SK-N-SH (cell line): Measurements from ENCODE around the gene LCN10. TPM values are rescaled to one million over a fixed set of nuclear protein-coding genes. Genes with fewer than 3 reads are reported as not detected.
"Not testable (repeated sequence)": the region's sequence is repeated elsewhere in the genome, so short reads cannot be mapped to it uniquely, and the experiment has no call there.

Experiments used
- CTCF ChIA-PET: fragments of 300-600, 350-600 bp; formaldehyde crosslinking; extraction: SDS; loops from one replicate; lab custom pipeline; 2021; lab: Yijun Ruan, JAX
- POLR2A ChIA-PET: fragments of 350-600 bp; sonication (Branson Sonifier 250); formaldehyde crosslinking; extraction: SDS; loops from one replicate; lab custom pipeline; 2020; ENCODE audit warnings: antibody characterized with exemption, inconsistent platforms; lab: Yijun Ruan, JAX
- DNase-seq: peaks from one replicate; pipeline ENCODE4 v3.0.0; 2012
- H2AFZ ChIP-seq: fragments of 200-600 bp; sonication (generic); 2 replicates; pipeline ENCODE4 v1.8.1; 2016; ENCODE audit warnings: antibody characterized with exemption, mild to moderate bottlenecking, low read depth
- H3F3A ChIP-seq: fragments of 200-600 bp; sonication (generic); replicated peaks from 2 replicates; pipeline ENCODE3; 2016; ENCODE audit warnings: antibody characterized with exemption, mild to moderate bottlenecking; ENCODE audit not compliant: insufficient read depth
- H3K27ac ChIP-seq, 2 experiments: fragments of 200-500 bp in 1 of 2; fragments of 200-600 bp in 1 of 2; sonication (Bioruptor generic) in 1 of 2; sonication (generic), shearing (Covaris generic) in 1 of 2; 2 replicates each; pipeline versions ENCODE4 v1.5.1 to v1.6.1; 2014 to 2016; ENCODE audit warnings: low read depth in 2 of 2, inconsistent platforms in 1 of 2, low read length in 1 of 2, mild to moderate bottlenecking in 1 of 2, mixed read lengths in 1 of 2
- H3K27me3 ChIP-seq: fragments of 200-600 bp; sonication (generic), shearing (Covaris generic); 2 replicates; pipeline ENCODE4 v1.6.1; 2016; ENCODE audit warnings: mixed run types; ENCODE audit not compliant: insufficient read depth
- H3K36me3 ChIP-seq, 2 experiments: fragments of 200-500 bp in 1 of 2; fragments of 200-600 bp in 1 of 2; sonication (Bioruptor generic) in 1 of 2; sonication (generic) in 1 of 2; replicated peaks in 1 of 2; 2 replicates each; pipeline versions ENCODE3 to v1.5.1; 2014 to 2016; ENCODE audit warnings: low read length in 1 of 2, mild to moderate bottlenecking in 1 of 2; ENCODE audit not compliant: insufficient read depth in 2 of 2, control insufficient read depth in 1 of 2
- H3K4me1 ChIP-seq, 2 experiments: fragments of 200-500 bp in 1 of 2; fragments of 200-600 bp in 1 of 2; sonication (Bioruptor generic) in 1 of 2; sonication (generic), shearing (Covaris generic) in 1 of 2; 2 replicates each; pipeline versions ENCODE4 v1.5.1 to v1.6.1; 2014 to 2016; ENCODE audit warnings: low read depth in 1 of 2, low read length in 1 of 2, mixed run types in 1 of 2; ENCODE audit not compliant: insufficient read depth in 2 of 2, control insufficient read depth in 1 of 2
- H3K4me2 ChIP-seq: fragments of 200-600 bp; sonication (generic), shearing (Covaris generic); 2 replicates; pipeline ENCODE4 v1.6.1; 2017; ENCODE audit warnings: mixed run types
- H3K4me3 ChIP-seq, 2 experiments: fragments of 200-500 bp in 1 of 2; fragments of 200-600 bp in 1 of 2; sonication (Bioruptor generic) in 1 of 2; sonication (generic), shearing (Covaris generic) in 1 of 2; 2 replicates each; pipeline versions ENCODE4 v1.5.1 to v1.8.1; 2014 to 2016; ENCODE audit warnings: low read depth in 2 of 2, inconsistent platforms in 1 of 2, low read length in 1 of 2, mild to moderate bottlenecking in 1 of 2, mixed read lengths in 1 of 2, moderate library complexity in 1 of 2
- H3K79me2 ChIP-seq: fragments of 200-600 bp; sonication (generic); 2 replicates; pipeline ENCODE4 v1.8.1; 2017; ENCODE audit warnings: mild to moderate bottlenecking; ENCODE audit not compliant: insufficient read depth
- H3K9ac ChIP-seq: fragments of 200-600 bp; sonication (generic); 2 replicates; pipeline ENCODE4 v1.6.1; 2017; ENCODE audit warnings: mixed run types
- H3K9me2 ChIP-seq: fragments of 200-600 bp; sonication (generic); 2 replicates; pipeline ENCODE4 v1.6.1; 2017; ENCODE audit warnings: mixed run types
- H3K9me3 ChIP-seq: fragments of 200-600 bp; sonication (generic); 2 replicates; pipeline ENCODE4 v1.6.1; 2017; ENCODE audit warnings: mixed run types, mild to moderate bottlenecking, moderate library complexity
- H4K20me1 ChIP-seq: fragments of 200-600 bp; sonication (generic); 2 replicates; pipeline ENCODE4 v1.6.1; 2017; ENCODE audit warnings: mild to moderate bottlenecking, mixed run types; ENCODE audit not compliant: insufficient read depth
- ELF1 ChIP-seq: IDR thresholded peaks from 2 replicates; pipeline ENCODE4 v1.4.0; 2012
- FOSL2 ChIP-seq: IDR thresholded peaks from 2 replicates; pipeline ENCODE4 v1.4.0; 2012; ENCODE audit warnings: low read depth, mild to moderate bottlenecking, moderate library complexity, borderline replicate concordance
- FOXM1 ChIP-seq: IDR thresholded peaks from 2 replicates; pipeline ENCODE4 v1.4.0; 2012; ENCODE audit warnings: low read depth, mild to moderate bottlenecking
- NRF1 ChIP-seq: IDR thresholded peaks from 2 replicates; pipeline ENCODE4 v1.6.1; 2012; ENCODE audit warnings: low read depth, mild to moderate bottlenecking, low read length
- TEAD4 ChIP-seq: IDR thresholded peaks from 2 replicates; pipeline ENCODE4 v1.4.0; 2012; ENCODE audit warnings: mild to moderate bottlenecking, borderline replicate concordance; ENCODE audit not compliant: insufficient read depth
- WGBS: methylation state at CpG from one replicate; pipeline ENCODE4 v1.1.6; 2017; ENCODE audit warnings: low lambda C conversion rate; 5-methylcytosine and 5-hydroxymethylcytosine counted together
- polyA plus RNA-seq, 3 experiments: library from polyadenylated mRNA; depleted of rRNA; stranded (reverse); fragments of >200 nt; gene quantifications; 2 replicates each; pipeline ENCODE4 v1.2.3, GENCODE V29; 2012
- TF ChIP-seq, protein P1 (sequence below): fragments of 150-350 bp; IDR thresholded peaks from 2 replicates; pipeline ENCODE4 v1.6.1; 2016; ENCODE audit warnings: mild to moderate bottlenecking, low read depth, low read length
- TF ChIP-seq, protein P2 (sequence below): IDR thresholded peaks from 2 replicates; pipeline ENCODE4; 2012

The LCN10 gene
- polyA plus RNA-seq, 1 of the 3 experiments (the other 2 are of a cell fraction), result not detected

DNA sequence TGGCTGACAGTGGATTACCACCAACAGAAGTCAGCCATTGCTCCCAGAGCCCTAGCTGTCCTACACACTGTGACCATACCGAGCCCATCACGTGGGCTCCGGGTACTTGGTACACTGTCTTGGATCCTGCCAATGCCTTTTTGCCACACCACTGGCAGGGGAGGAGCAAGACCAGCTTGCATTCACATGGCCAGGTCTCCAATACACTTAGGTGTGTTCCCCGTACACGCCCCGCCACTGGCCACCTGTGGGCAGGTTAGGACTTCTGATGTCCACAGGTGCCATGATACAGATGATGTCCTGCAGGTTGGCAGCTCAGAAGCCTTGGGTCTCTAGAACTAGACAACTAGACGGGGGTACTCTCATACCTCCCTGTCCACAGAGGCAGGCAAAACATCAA, 35.7 kb downstream of the LCN10 start:
- H3K36me3 ChIP-seq, result no peaks in the 10 kb centered on the region
- CTCF ChIA-PET, result interaction anchor here (1.7 to 2.3 kb wide), 2 partner anchors 35 to 219 kb away, joined by 6 to 7 read pairs; no protein-coding TSS in a partner anchor
- H3K9me2 ChIP-seq, result no peaks in the 10 kb centered on the region
- WGBS, result 85% methylated on average over 4 of the region's 7 CpGs
- H3K4me3 ChIP-seq, result no peak overlapping the region
- TF ChIP-seq ELF1 (no peak), FOXM1 (no peak), NRF1 (no peak)
- TF ChIP-seq, protein P1, sequence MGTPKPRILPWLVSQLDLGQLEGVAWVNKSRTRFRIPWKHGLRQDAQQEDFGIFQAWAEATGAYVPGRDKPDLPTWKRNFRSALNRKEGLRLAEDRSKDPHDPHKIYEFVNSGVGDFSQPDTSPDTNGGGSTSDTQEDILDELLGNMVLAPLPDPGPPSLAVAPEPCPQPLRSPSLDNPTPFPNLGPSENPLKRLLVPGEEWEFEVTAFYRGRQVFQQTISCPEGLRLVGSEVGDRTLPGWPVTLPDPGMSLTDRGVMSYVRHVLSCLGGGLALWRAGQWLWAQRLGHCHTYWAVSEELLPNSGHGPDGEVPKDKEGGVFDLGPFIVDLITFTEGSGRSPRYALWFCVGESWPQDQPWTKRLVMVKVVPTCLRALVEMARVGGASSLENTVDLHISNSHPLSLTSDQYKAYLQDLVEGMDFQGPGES, result no peak
- H3K9me3 ChIP-seq, result no peaks in the 10 kb centered on the region
- no peaks in the 10 kb centered on the region for H3K27me3 ChIP-seq
- H3K4me2 ChIP-seq, result no peak overlapping the region
- H3K27ac ChIP-seq, result no peak overlapping the region
- POLR2A ChIA-PET, result interaction anchor here (0.6 kb wide), 1 partner anchor 10 kb away, joined by 4 read pairs; no protein-coding TSS in a partner anchor
- DNase-seq, result no peak
- no peak overlapping the region for H2AFZ ChIP-seq
- H3K9ac ChIP-seq, result no peak overlapping the region
- H3F3A ChIP-seq, result peaks cover 17% of the 10 kb centered on the region
- H4K20me1 ChIP-seq, result no peaks in the 10 kb centered on the region
- H3K79me2 ChIP-seq, result no peaks in the 10 kb centered on the region
- H3K4me1 ChIP-seq, result peaks cover 0 to 4% of the 10 kb centered on the region in 2 experiments; a peak in 1 of 4 replicates

DNA sequence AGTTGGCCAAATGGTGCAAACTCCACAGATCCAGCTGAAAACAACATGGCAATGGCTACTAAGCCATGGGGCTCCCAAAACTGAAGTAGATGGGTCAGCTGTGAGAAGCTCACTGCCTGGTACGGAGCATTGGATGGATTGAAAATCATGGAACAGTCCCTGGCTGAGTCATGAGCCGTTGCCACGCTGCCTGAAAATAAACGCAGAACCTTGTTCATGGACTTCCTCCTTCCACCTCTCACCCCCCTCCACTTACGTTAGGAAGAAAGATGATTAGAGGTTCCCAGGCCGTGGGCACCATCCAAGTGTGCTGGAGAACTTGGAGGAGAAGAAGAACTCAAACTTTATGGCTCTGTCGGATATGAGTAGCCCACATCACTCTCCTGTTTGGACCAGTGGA, 37.2 kb downstream of the LCN10 start:
- no peaks in the 10 kb centered on the region for H3K9me3 ChIP-seq
- H2AFZ ChIP-seq, result no peak overlapping the region
- no peaks in the 10 kb centered on the region for H3K27me3 ChIP-seq
- H4K20me1 ChIP-seq, result no peaks in the 10 kb centered on the region
- no peak overlapping the region for H3K4me3 ChIP-seq
- 75% methylated on average over 7 of the region's 7 CpGs for WGBS
- DNase-seq, result no peak
- H3K9me2 ChIP-seq, result no peaks in the 10 kb centered on the region
- CTCF ChIA-PET, result interaction anchor here (2.3 kb wide), 1 partner anchor 34 kb away, joined by 7 read pairs; no protein-coding TSS in a partner anchor
- no peak overlapping the region for H3K9ac ChIP-seq
- TF ChIP-seq TEAD4, result no peak
- TF ChIP-seq, protein P2, sequence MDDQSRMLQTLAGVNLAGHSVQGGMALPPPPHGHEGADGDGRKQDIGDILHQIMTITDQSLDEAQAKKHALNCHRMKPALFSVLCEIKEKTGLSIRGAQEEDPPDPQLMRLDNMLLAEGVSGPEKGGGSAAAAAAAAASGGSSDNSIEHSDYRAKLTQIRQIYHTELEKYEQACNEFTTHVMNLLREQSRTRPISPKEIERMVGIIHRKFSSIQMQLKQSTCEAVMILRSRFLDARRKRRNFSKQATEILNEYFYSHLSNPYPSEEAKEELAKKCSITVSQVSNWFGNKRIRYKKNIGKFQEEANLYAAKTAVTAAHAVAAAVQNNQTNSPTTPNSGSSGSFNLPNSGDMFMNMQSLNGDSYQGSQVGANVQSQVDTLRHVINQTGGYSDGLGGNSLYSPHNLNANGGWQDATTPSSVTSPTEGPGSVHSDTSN, result no peak
- TF ChIP-seq FOSL2, result no peak
- TF ChIP-seq, all 33 proteins: peak for 0
- Histone ChIP-seq H3K27ac (no peak overlapping the region), H3K36me3 (no peaks in the 10 kb centered on the region), H3K4me2 (no peak overlapping the region), H3K4me1 (no peaks in the 10 kb centered on the region), H3F3A (peaks cover 3% of the 10 kb centered on the region), H3K79me2 (no peaks in the 10 kb centered on the region)
- POLR2A ChIA-PET, result no interaction called here

DNA sequence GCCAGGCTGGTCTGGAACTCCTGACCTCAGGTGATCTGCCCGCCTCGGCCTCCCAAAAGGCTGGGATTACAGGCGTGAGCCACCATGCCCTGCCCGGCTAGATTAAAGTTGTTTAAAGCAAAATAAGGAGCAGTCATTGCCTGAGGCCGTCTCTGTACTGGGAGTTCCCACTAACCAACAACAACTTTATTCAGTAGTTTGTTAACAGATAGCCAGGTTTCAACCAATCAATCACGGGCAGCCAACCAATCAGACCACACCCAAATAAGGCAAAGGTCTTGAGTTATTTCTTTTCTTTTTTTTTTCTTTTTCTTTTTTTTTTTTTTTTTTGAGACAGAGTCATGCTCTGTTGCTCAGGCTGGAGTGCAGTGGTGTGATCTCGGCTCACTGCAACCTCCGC, 38.0 kb downstream of the LCN10 start:
- H2AFZ ChIP-seq, H3K4me2 ChIP-seq, H3K27ac ChIP-seq, H3K36me3 ChIP-seq, H3K27me3 ChIP-seq, H3F3A ChIP-seq, CTCF ChIA-PET, H4K20me1 ChIP-seq, H3K9me2 ChIP-seq, H3K79me2 ChIP-seq, H3K4me3 ChIP-seq, H3K4me1 ChIP-seq, DNase-seq, H3K9ac ChIP-seq, H3K9me3 ChIP-seq, POLR2A ChIA-PET: not testable (repeated sequence)
- 83% methylated on average over 5 of the region's 8 CpGs for WGBS
